HG03469 (cell line): ENCODE measurements around the gene PDLIM7.
"Not testable (repeated sequence)": the region's sequence is repeated elsewhere in the genome, so short reads cannot be mapped to it uniquely, and the experiment has no call there.

ENCODE experiments used
- ATAC-seq: cut with Tn5 transposase; IDR thresholded peaks from one replicate; pipeline ENCODE4 v1.9.1; 2021; ENCODE audit warnings: mild to moderate bottlenecking, moderate library complexity, moderate number of reproducible peaks; ENCODE audit not compliant: unreplicated experiment

Gene PDLIM7

GRCh38 chr5:177491983-177492746 lies 5.2 kb downstream of the PDLIM7 start:
- ATAC-seq: no peak

GRCh38 chr5:177491429-177491945 lies 5.9 kb downstream of the PDLIM7 start:
- no peak for ATAC-seq

GRCh38 chr5:177490992-177491391 lies 6.4 kb downstream of the PDLIM7 start:
- no peak for ATAC-seq

GRCh38 chr5:177490311-177490991 lies 7.0 kb downstream of the PDLIM7 start:
- ATAC-seq: no peak

- no peak for ATAC-seq
Measured at GRCh38 chr5:177489119-177489716, 8.2 kb downstream of the PDLIM7 start.

- no peak for ATAC-seq
Measured at GRCh38 chr5:177487975-177488374, 9.4 kb downstream of the PDLIM7 start.

- no peak for ATAC-seq
Measured at GRCh38 chr5:177487144-177487543, 10.3 kb downstream of the PDLIM7 start.

- no peak for ATAC-seq
Measured at GRCh38 chr5:177486256-177486655, 11.1 kb downstream of the PDLIM7 start.

GRCh38 chr5:177485753-177486152 lies 11.7 kb downstream of the PDLIM7 start:
- ATAC-seq: not testable (repeated sequence)

- no peak for ATAC-seq
Measured at GRCh38 chr5:177484902-177485549, 12.4 kb downstream of the PDLIM7 start.

- no peak for ATAC-seq
Measured at GRCh38 chr5:177483994-177484901, 13.2 kb downstream of the PDLIM7 start.

- ATAC-seq: no peak
Measured at GRCh38 chr5:177483042-177483441, 14.4 kb downstream of the PDLIM7 start.

- ATAC-seq: no peak
Measured at GRCh38 chr5:177482359-177482795, 15.0 kb downstream of the PDLIM7 start.

- no peak for ATAC-seq
Measured at GRCh38 chr5:177479774-177480173, 17.6 kb downstream of the PDLIM7 start.

GRCh38 chr5:177478711-177479646 lies 18.4 kb downstream of the PDLIM7 start:
- no peak for ATAC-seq

GRCh38 chr5:177477701-177478477 lies 19.5 kb downstream of the PDLIM7 start:
- no peak for ATAC-seq

GRCh38 chr5:177476531-177477233 lies 20.7 kb downstream of the PDLIM7 start:
- ATAC-seq: no peak
